DOHH2 (cell line): Measurements from ENCODE around the gene TRIM67.

Experiments
- H3F3A ChIP-seq: fragments of 200-600 bp; sonication (generic), shearing (Covaris generic); 2 replicates; pipeline ENCODE4 v1.6.0; 2016; ENCODE audit warnings: antibody characterized with exemption, mild to moderate bottlenecking; ENCODE audit not compliant: control insufficient read depth, insufficient read depth
- H3K27ac ChIP-seq: fragments of 200-600 bp; sonication (generic); 2 replicates; pipeline ENCODE4 v1.5.1; 2014; ENCODE audit warnings: low read depth, mild to moderate bottlenecking, low read length, moderate library complexity
- H3K27me3 ChIP-seq: fragments of 200-600 bp; sonication (generic); 2 replicates; pipeline ENCODE4 v1.6.1; 2014; ENCODE audit warnings: mild to moderate bottlenecking, low read length, mixed read lengths; ENCODE audit not compliant: control insufficient read depth
- H3K36me3 ChIP-seq: fragments of 200-600 bp; sonication (generic); 2 replicates; pipeline ENCODE4 v1.6.1; 2014; ENCODE audit warnings: mild to moderate bottlenecking, low read length, moderate library complexity, mixed read lengths; ENCODE audit not compliant: control insufficient read depth
- H3K4me1 ChIP-seq: fragments of 200-600 bp; sonication (generic); 2 replicates; pipeline ENCODE4 v1.6.1; 2014; ENCODE audit warnings: mild to moderate bottlenecking, low read length, mixed read lengths; ENCODE audit not compliant: control insufficient read depth
- H3K4me2 ChIP-seq: fragments of 200-600 bp; sonication (generic); 2 replicates; pipeline ENCODE4 v1.6.0; 2014; ENCODE audit warnings: mild to moderate bottlenecking, low read length, moderate library complexity
- H3K4me3 ChIP-seq: fragments of 200-600 bp; sonication (generic); 2 replicates; pipeline ENCODE4 v1.5.1; 2014; ENCODE audit warnings: mild to moderate bottlenecking, low read length, mixed read lengths
- H3K79me2 ChIP-seq: fragments of 200-600 bp; sonication (generic); 2 replicates; pipeline ENCODE4 v1.6.1; 2014; ENCODE audit warnings: mild to moderate bottlenecking, low read length, mixed read lengths; ENCODE audit not compliant: control insufficient read depth
- H3K9me2 ChIP-seq: fragments of 200-600 bp; sonication (generic); replicated peaks from 2 replicates; pipeline ENCODE4 v1.6.1; 2014; ENCODE audit warnings: mild to moderate bottlenecking, low read length, mixed read lengths; ENCODE audit not compliant: control insufficient read depth
- H3K9me3 ChIP-seq: fragments of 200-600 bp; sonication (generic); 2 replicates; pipeline ENCODE4 v1.6.1; 2014; ENCODE audit warnings: antibody characterized with exemption, low read length, mixed read lengths; ENCODE audit not compliant: control insufficient read depth, insufficient read depth
- H4K20me1 ChIP-seq: fragments of 200-600 bp; sonication (generic); 2 replicates; pipeline ENCODE4 v1.6.0; 2014; ENCODE audit warnings: low read depth, mild to moderate bottlenecking, antibody characterized with exemption, low read length, moderate library complexity; ENCODE audit not compliant: control insufficient read depth, insufficient read depth
- EZH2phosphoT487 ChIP-seq: fragments of 200-600 bp; sonication (generic); IDR thresholded peaks from 2 replicates; pipeline ENCODE4 v1.6.1; 2017; ENCODE audit warnings: borderline replicate concordance, mild to moderate bottlenecking, antibody characterized with exemption, low read length, moderate library complexity, mixed read lengths
- TF ChIP-seq, protein P1 (sequence below): fragments of 200-600 bp; sonication (generic); IDR thresholded peaks from one replicate; pipeline ENCODE4 v1.5.1; 2014; ENCODE audit warnings: antibody characterized with exemption, mild to moderate bottlenecking, low read depth, low read length; ENCODE audit not compliant: poor library complexity, severe bottlenecking

TRIM67 gene

GRCh38 chr1:231183639-231184590 lies 22.1 kb downstream of the TRIM67 start:
- Histone ChIP-seq H3K9me3 (no peaks in the 10 kb centered on the region), H3K4me3 (no peak overlapping the region), H3K36me3 (no peaks in the 10 kb centered on the region), H3F3A (no peaks in the 10 kb centered on the region), H3K27me3 (peaks cover 13% of the 10 kb centered on the region), H3K4me2 (no peak overlapping the region), H3K79me2 (no peaks in the 10 kb centered on the region), H4K20me1 (no peaks in the 10 kb centered on the region), H3K27ac (no peak overlapping the region), H3K9me2 (no peaks in the 10 kb centered on the region), H3K4me1 (no peaks in the 10 kb centered on the region)
- TF ChIP-seq, protein P1, sequence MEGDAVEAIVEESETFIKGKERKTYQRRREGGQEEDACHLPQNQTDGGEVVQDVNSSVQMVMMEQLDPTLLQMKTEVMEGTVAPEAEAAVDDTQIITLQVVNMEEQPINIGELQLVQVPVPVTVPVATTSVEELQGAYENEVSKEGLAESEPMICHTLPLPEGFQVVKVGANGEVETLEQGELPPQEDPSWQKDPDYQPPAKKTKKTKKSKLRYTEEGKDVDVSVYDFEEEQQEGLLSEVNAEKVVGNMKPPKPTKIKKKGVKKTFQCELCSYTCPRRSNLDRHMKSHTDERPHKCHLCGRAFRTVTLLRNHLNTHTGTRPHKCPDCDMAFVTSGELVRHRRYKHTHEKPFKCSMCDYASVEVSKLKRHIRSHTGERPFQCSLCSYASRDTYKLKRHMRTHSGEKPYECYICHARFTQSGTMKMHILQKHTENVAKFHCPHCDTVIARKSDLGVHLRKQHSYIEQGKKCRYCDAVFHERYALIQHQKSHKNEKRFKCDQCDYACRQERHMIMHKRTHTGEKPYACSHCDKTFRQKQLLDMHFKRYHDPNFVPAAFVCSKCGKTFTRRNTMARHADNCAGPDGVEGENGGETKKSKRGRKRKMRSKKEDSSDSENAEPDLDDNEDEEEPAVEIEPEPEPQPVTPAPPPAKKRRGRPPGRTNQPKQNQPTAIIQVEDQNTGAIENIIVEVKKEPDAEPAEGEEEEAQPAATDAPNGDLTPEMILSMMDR: no peak
- TF ChIP-seq EZH2phosphoT487: no peak

DNA sequence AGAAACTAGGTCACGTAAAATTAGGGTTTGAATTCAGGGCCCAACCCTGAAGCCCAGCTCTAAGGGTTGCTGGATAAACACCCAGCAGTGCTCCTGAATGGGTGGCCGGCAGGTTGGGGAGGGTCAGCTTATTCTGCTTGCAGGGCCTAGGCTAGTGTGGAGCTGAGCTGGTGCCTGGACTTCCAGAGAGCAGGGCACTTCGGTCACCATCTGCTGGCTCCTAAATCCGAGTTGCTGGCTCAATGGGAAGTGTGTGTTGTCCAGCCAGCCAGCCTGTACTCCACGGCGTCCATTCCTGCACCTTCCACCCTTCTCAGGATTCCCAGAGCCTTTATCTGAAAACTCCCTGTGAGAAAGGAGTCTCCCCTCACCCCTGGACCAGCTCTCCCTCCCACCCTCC lies 23.0 kb downstream of the TRIM67 start:
- TF ChIP-seq, protein P1: no peak
- TF ChIP-seq EZH2phosphoT487: no peak
- Histone ChIP-seq H4K20me1 (no peaks in the 10 kb centered on the region), H3K9me2 (no peaks in the 10 kb centered on the region), H3K27me3 (peaks cover 15% of the 10 kb centered on the region), H3K36me3 (no peaks in the 10 kb centered on the region), H3K4me3 (no peak overlapping the region), H3K9me3 (no peaks in the 10 kb centered on the region), H3F3A (no peaks in the 10 kb centered on the region), H3K27ac (no peak overlapping the region), H3K4me1 (no peaks in the 10 kb centered on the region), H3K4me2 (no peak overlapping the region), H3K79me2 (no peaks in the 10 kb centered on the region)

- Histone ChIP-seq H3K4me2 (no peak overlapping the region), H3K27ac (no peak overlapping the region), H3K9me3 (no peaks in the 10 kb centered on the region), H4K20me1 (no peaks in the 10 kb centered on the region), H3K27me3 (peaks cover 15% of the 10 kb centered on the region), H3K79me2 (no peaks in the 10 kb centered on the region), H3K4me3 (no peak overlapping the region), H3K4me1 (no peaks in the 10 kb centered on the region), H3K9me2 (no peaks in the 10 kb centered on the region), H3F3A (no peaks in the 10 kb centered on the region), H3K36me3 (no peaks in the 10 kb centered on the region)
- TF ChIP-seq, protein P1: no peak
- TF ChIP-seq EZH2phosphoT487: no peak
Observed at GRCh38 chr1:231185391-231185790, 23.5 kb downstream of the TRIM67 start.
